Ovary (tissue), 9 donors: ENCODE measurements around the gene PCDHA1. TPM values are rescaled to one million over a fixed set of nuclear protein-coding genes. Genes with fewer than 3 reads are reported as not detected.
"Not testable (repeated sequence)": the region's sequence is repeated elsewhere in the genome, so short reads cannot be mapped to it uniquely, and the experiment has no call there.

Source experiments
- DNase-seq, 5 donors: peaks; one replicate each; pipeline ENCODE4 v3.0.0-alpha.2; 2019 to 2020
- H3K27ac ChIP-seq, 2 donors: fragments of 200-600 bp; one replicate each; pipeline versions ENCODE4 v1.5.1 to v1.8.0; 2019 to 2022
- H3K27me3 ChIP-seq: fragments of 200-600 bp; one replicate; pipeline ENCODE4 v1.8.0; 2022
- H3K36me3 ChIP-seq: fragments of 200-600 bp; sonication (generic); one replicate; pipeline ENCODE4 v1.5.1; 2019
- H3K4me1 ChIP-seq: one replicate; pipeline ENCODE4 v1.8.1; 2013; ENCODE audit warnings: mild to moderate bottlenecking, moderate library complexity; ENCODE audit not compliant: insufficient read depth
- H3K4me3 ChIP-seq: fragments of 200-600 bp; sonication (generic); one replicate; pipeline ENCODE4 v1.5.1; 2017
- H3K9me3 ChIP-seq, 2 donors: fragments of 200-600 bp in 1 of 2; sonication (generic) in 1 of 2; one replicate each; pipeline versions ENCODE4 v1.5.1 to v1.8.1; 2013 to 2019; ENCODE audit warnings: mild to moderate bottlenecking in 1 of 2, moderate library complexity in 1 of 2
- EP300 ChIP-seq: sonication (generic); formaldehyde crosslinking; IDR thresholded peaks from one replicate; pipeline ENCODE4 v1.6.1; 2017; ENCODE audit warnings: antibody characterized with exemption
- POLR2A ChIP-seq: fragments of 450-650 bp; IDR thresholded peaks from one replicate; pipeline ENCODE4 v1.6.1; 2017; ENCODE audit warnings: antibody characterized with exemption, mild to moderate bottlenecking, moderate library complexity
- WGBS, 3 donors: extraction: QIAGEN DNeasy Blood & Tissue Kit in 1 of 3; methylation state at CpG; one replicate each; pipeline versions ENCODE4 v1.1.5 to v1.1.7; 2013 to 2017; 5-methylcytosine and 5-hydroxymethylcytosine counted together
- intact Hi-C, 4 donors: fragments of 100-400 bp; cut with DNase I; formaldehyde crosslinking; loops; one replicate each; pipeline versions ENCODE4 v1.11.0 to v1.15.1; 2022 to 2023
- polyA plus RNA-seq, 2 donors: library from polyadenylated mRNA; stranded (reverse); fragments of 200-250 nt in 1 of 2; fragments of 350-450 nt in 1 of 2; fragmentation: Illumina TruSeq in 1 of 2; extraction: RNeasy Lipid Tissue Mini Kit (QIAGEN cat#74804) in 1 of 2; gene quantifications; one replicate each; pipeline ENCODE4 v1.2.3, GENCODE V29; 2013 to 2014
- total RNA-seq, 7 donors: library from RNA; depleted of rRNA in 2 of 7; stranded (reverse); fragments of >200 nt in 2 of 7; fragmentation: NEBNext Ultra II Directional in 3 of 7; extraction: Animal tissue kit (Norgen Biotek cat#: 25700) in 3 of 7; gene quantifications; one replicate each; pipeline versions ENCODE4 v1.1.0 to v1.2.4, GENCODE V29; 2016 to 2023
- TF ChIP-seq, protein P1 (sequence below), 3 donors: fragments of 450-650 bp in 2 of 3; fragments of 200-600 bp in 1 of 3; IDR thresholded peaks; one replicate each; pipeline versions ENCODE4 v1.5.1 to v1.8.0; 2016 to 2022; ENCODE audit warnings: antibody characterized with exemption in 3 of 3, mild to moderate bottlenecking in 1 of 3
- donor health status: DM: no; HTN: no; CAD: no; lungs with moderate emphysema.
- donor health status: DM: no; HTN: no; CAD: no.
- donor health status: Bipolar disorder and iron deficiency.
- donor health status: DM: yes; HTN: yes; CAD: no.
- donor health status: DM: no; HTN: no; CAD: no.
- donor health status: DM: yes; HTN: yes; CAD: no.

Gene PCDHA1
- total and polyA plus RNA-seq, 9 donors, result 0.05 TPM; not detected in 8

- Histone ChIP-seq H3K36me3 (no peaks in the 10 kb centered on the region), H3K27me3 (no peaks in the 10 kb centered on the region), H3K4me3 (no peak within 1 kb of the TSS), H3K27ac (no peak within 1 kb of the TSS), H3K4me1 (no peaks in the 10 kb centered on the region), H3K9me3 (peaks cover 0 to 21% of the 10 kb centered on the region in 2 donors)
- TF ChIP-seq, protein P1, sequence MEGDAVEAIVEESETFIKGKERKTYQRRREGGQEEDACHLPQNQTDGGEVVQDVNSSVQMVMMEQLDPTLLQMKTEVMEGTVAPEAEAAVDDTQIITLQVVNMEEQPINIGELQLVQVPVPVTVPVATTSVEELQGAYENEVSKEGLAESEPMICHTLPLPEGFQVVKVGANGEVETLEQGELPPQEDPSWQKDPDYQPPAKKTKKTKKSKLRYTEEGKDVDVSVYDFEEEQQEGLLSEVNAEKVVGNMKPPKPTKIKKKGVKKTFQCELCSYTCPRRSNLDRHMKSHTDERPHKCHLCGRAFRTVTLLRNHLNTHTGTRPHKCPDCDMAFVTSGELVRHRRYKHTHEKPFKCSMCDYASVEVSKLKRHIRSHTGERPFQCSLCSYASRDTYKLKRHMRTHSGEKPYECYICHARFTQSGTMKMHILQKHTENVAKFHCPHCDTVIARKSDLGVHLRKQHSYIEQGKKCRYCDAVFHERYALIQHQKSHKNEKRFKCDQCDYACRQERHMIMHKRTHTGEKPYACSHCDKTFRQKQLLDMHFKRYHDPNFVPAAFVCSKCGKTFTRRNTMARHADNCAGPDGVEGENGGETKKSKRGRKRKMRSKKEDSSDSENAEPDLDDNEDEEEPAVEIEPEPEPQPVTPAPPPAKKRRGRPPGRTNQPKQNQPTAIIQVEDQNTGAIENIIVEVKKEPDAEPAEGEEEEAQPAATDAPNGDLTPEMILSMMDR (IDR thresholded peaks at IDR 0.05), result no peak
- no peak for TF ChIP-seq POLR2A
- TF ChIP-seq EP300, result no peak
- intact Hi-C loops, result no loop called here
- DNase-seq, result no peak
- 9 to 18% (median 14%) methylated on average over 8 of the region's 8 CpGs for WGBS, 3 donors
Measured at GRCh38 chr5:140833993-140834392, 48.1 kb downstream of the PCDHA1 start, which contains the start of gene PCDHA7. TSS of gene PCDHA7 (plus strand) at chr5:140834269. CDS start at chr5:140834384, 115 bp downstream.

DNA sequence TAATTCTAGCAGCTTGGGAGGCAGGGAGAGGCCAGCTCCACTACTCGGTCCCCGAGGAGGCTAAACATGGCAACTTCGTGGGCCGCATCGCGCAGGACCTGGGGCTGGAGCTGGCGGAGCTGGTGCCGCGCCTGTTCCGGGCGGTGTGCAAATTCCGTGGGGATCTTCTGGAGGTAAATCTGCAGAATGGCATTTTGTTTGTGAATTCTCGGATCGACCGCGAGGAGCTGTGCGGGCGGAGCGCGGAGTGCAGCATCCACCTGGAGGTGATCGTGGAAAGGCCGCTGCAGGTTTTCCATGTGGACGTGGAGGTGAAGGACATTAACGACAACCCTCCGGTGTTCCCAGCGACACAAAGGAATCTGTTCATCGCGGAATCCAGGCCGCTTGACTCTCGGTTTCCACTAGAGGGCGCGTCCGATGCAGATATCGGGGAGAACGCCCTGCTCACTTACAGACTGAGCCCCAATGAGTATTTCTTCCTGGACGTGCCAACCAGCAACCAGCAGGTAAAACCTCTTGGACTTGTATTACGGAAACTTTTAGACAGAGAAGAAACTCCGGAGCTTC is 48.6 kb downstream of the PCDHA1 start:
- intact Hi-C loops, H3K36me3 ChIP-seq, DNase-seq, H3K27me3 ChIP-seq, H3K4me1 ChIP-seq, H3K27ac ChIP-seq, H3K4me3 ChIP-seq: not testable (repeated sequence)
- peaks cover 0 to 21% of the 10 kb centered on the region in 2 donors for H3K9me3 ChIP-seq
- 15 to 29% (median 21%) methylated on average over 26 of the region's 38 CpGs for WGBS, 3 donors

DNA sequence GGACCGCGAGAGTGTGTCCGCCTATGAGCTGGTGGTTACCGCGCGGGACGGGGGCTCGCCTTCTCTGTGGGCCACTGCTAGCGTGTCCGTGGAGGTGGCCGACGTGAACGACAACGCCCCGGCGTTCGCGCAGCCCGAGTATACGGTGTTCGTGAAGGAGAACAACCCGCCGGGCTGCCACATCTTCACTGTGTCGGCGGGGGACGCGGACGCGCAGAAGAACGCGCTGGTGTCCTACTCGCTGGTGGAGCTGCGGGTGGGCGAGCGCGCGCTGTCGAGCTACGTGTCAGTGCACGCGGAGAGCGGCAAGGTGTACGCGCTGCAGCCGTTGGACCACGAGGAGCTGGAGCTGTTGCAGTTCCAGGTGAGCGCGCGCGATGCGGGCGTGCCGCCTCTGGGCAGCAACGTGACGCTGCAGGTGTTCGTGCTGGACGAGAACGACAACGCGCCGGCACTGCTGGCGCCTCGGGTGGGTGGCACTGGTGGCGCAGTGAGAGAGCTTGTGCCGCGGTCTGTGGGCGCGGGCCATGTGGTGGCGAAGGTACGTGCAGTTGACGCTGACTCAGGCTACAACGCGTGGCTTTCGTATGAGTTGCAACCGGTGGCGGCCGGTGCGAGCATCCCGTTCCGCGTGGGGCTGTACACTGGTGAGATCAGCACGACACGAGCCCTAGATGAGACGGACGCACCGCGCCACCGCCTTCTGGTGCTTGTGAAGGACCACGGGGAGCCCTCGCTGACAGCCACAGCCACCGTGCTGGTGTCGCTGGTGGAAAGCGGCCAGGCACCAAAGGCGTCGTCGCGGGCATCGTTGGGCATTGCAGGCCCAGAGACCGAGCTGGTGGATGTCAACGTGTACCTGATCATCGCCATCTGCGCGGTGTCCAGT is 49.9 kb downstream of the PCDHA1 start:
- H3K27me3 ChIP-seq, result no peaks in the 10 kb centered on the region
- TF ChIP-seq, protein P1 (IDR thresholded peaks at IDR 0.05), result no peak
- TF ChIP-seq EP300 (no peak), POLR2A (no peak)
- 34 to 55% (median 49%) methylated on average over 89 to 103 of the region's 103 CpGs for WGBS, 3 donors
- no peaks in the 10 kb centered on the region for H3K4me1 ChIP-seq
- no peak for DNase-seq
- no peaks in the 10 kb centered on the region for H3K36me3 ChIP-seq
- H3K4me3 ChIP-seq, result no peak overlapping the region
- peaks cover 0 to 14% of the 10 kb centered on the region in 2 donors for H3K9me3 ChIP-seq
- H3K27ac ChIP-seq, result no peak overlapping the region
- intact Hi-C loops, result no loop called here

DNA sequence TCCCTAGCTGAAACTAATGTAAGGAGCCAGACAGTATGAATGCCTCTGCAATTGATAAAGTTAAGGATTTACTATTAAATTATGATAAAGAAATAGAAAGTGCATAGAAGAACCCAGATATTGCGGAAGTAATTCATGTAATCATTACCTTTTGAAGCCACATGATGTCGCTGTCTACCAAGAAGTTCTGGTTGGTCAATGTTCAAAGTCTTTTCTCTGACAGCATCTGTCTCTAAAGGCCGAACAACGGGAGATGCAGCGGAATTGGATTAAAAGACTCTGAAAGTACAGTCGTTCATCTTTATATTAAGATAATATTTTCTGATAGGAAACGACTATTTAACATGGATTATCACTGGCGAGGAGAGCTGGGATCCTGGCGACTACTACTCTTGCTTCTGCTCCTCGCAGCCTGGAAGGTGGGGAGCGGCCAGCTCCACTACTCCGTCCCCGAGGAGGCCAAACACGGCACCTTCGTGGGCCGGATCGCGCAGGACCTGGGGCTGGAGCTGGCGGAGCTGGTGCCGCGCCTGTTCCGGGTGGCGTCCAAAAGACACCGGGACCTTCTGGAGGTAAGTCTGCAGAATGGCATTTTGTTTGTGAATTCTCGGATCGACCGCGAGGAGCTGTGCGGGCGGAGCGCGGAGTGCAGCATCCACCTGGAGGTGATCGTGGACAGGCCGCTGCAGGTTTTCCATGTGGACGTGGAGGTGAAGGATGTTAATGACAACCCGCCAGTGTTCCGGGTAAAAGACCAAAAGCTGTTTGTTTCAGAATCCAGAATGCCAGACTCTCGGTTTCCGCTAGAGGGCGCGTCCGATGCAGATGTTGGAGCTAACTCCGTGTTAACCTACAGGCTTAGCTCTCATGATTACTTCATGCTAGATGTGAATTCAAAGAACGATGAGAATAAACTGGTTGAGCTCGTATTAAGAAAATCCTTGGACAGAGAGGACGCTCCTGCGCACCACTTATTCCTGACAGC is 55.3 kb downstream of the PCDHA1 start, which contains the start of gene PCDHA8:
PCDHA8 (plus strand) TSS at position 210 of the 985 bp plus-strand sequence; CDS start at position 345, 135 bp downstream.
- DNase-seq, result peak in 1 of 5 donors; percentile 34

More for the DNA sequence above, 55.3 kb downstream of the PCDHA1 start, which contains the start of gene PCDHA8:
- WGBS, 3 donors, result 14 to 29% (median 26%) methylated on average over 39 to 47 of the region's 47 CpGs
- Histone ChIP-seq H3K27ac (no peak within 1 kb of the TSS), H3K4me3 (no peak within 1 kb of the TSS), H3K9me3 (peaks cover 0 to under 1% of the 10 kb centered on the region in 2 donors), H3K36me3 (no peaks in the 10 kb centered on the region), H3K27me3 (no peaks in the 10 kb centered on the region), H3K4me1 (no peaks in the 10 kb centered on the region)
- TF ChIP-seq POLR2A, result no peak
- TF ChIP-seq, protein P1 (IDR thresholded peaks at IDR 0.05), result no peak
- TF ChIP-seq EP300, result no peak
- intact Hi-C loops, result no loop called here
